Inferior parietal cortex (tissue), 1 donor: ENCODE results near the gene PPAN.

ENCODE experiments used
- DNase-seq: peaks from one replicate; pipeline ENCODE4 v3.0.0-alpha.2; 2016; ENCODE audit errors: extremely low spot score

The PPAN gene

DNA sequence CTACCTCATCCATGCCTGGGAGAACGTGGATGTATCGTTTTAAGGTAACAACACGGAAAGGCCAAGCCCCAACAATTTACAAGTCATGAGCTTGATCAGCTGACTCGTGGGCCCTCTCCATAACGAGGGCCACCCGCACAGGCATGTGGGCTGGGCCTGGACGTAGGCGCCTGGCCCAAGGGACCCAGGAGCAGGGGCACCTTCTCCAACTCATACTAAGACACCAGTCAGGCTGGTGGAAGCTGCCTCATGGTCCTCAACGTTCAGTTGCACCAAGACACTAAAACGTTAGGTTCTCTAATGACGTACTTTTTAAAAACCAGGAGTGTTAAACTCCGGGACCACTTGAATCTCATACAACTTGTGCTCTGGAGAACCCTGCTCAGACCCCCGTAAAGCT is 35.3 kb downstream of the PPAN start:
- no peak for DNase-seq

GRCh38 chr19:10141973-10142372 is 35.8 kb downstream of the PPAN start:
- DNase-seq, result no peak

- no peak for DNase-seq
Observed at GRCh38 chr19:10142701-10143375, 36.7 kb downstream of the PPAN start.

- no peak for DNase-seq
Observed at GRCh38 chr19:10143681-10144080, 37.5 kb downstream of the PPAN start.

DNA sequence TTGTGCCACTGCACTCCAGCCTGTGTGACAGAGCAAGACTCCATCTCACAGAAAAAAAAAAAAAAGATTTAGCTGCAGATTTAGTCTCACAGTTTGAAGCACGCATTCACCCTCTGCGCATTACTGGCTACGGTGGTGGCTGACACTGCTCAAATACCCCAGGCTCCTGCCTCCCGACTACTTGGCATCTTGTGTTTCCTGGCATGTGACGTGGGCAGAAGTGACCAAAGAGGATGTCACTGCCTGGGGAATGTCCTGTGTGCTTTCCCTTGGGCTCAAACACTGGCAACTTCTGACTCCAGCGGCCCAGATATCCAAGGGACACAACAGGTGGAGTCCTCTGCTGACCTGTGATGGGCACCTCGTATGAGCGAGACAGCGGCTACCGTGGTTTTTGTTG is 38.2 kb downstream of the PPAN start:
- no peak for DNase-seq

DNA sequence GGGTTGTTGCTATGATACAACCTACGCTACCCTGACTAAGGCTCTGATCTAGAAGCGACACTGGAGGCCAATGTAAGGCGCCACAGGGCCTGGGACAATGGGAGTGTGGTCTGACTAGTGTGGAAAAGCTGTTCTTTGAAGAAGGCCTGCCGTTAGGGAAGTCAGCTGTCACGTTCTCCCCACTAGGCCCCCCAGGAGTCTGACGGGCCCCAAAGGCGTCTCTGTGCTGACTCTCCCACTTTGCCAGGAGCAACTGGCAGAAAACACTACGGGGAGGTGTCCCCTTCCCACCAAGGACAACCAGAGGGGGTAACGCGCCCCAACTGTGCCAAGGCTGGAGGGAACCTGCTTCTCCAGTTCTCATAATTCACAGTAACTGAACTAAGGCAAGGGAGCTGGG is 38.9 kb downstream of the PPAN start:
- no peak for DNase-seq

DNA sequence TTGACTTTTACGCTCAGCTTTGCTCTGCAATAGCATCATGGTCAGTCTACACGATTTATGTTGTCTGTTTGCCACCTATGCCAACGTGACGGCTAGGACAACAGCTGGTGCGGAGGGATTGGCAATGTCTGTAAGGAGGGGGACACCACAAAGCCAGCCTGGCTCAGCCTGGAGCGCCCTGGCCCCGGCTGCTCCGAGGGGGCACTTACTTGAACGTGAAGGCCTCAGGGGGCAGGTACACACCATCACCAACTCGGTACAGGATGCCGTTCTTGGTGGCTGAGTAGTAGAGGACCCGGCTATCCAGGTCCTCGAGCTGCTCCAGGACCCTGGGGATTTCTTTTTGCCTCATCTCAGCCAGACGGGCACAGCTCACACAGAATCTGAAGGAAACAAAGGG is 40.0 kb downstream of the PPAN start:
- no peak for DNase-seq

- DNase-seq, result no peak
Observed at GRCh38 chr19:10149427-10149826, 43.3 kb downstream of the PPAN start.

- no peak for DNase-seq
Observed at GRCh38 chr19:10151521-10151920, 45.4 kb downstream of the PPAN start.

GRCh38 chr19:10152100-10152499 is 45.9 kb downstream of the PPAN start:
- DNase-seq, result no peak

- no peak for DNase-seq
Observed at GRCh38 chr19:10155839-10156238, 49.7 kb downstream of the PPAN start.

DNA sequence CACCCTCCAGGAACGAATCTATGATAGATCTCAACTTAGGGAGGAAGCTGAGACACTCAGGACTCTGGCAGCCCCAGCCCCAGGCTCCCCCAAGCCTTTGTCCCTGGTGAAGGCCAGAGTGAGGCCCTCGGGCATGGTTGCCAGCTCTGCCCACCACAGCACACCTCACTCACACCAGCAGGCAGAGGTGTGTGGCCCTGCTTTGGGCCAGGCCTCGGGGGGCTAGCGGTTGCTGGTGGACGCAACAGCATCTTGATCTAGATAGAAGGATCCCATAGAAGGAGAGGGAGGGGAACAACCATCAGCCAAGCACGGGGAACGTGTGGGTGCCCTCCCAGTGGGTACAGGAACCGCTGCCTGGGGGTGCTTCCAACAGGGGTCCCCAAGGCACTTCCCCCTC is 51.9 kb downstream of the PPAN start:
- DNase-seq, result no peak

DNA sequence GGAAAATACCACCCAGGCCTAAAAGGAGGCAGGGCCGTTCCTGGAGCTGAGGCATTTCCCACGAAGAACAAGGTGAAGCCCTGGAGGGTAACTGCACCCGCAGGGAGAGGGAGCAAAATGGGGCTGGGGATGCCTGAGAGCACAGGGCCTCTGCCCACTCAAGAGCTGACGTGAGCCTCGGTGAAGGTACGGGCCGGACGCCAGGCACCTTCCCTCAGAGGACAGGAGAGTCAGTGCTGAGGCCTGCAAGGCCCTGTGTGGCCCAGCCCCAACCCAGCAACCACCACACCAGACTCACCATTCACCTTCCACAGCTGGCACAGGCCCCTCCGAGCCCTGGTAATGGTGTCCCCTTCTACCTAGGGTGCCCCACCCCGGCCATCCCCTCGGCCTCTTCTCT is 52.3 kb downstream of the PPAN start:
- no peak for DNase-seq

DNA sequence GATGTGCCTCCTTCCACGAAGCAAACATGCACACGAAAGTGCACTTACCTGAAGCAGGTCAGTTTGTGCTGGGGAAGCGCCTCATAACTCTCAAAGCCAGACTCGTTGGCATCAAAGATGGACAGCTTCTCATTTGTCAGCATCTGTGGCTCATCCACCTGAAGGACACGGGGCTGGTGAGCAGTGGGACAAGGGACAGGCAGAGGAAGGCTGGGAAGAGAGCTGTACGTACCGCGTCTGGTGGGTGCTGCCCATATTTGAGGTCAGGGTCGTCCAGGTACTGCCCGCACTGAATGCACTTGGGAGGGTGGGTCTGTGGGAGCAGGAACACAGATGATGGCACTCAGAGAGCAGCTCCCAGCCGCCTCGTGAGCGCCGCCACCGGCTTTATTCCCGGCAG is 53.4 kb downstream of the PPAN start:
- no peak for DNase-seq
